Ovary (tissue), 9 donors: ENCODE results near the gene CFAP251. TPM values are rescaled to one million over a fixed set of nuclear protein-coding genes. Genes with fewer than 3 reads are reported as not detected.

Source experiments
- DNase-seq, 5 donors: peaks; one replicate each; pipeline ENCODE4 v3.0.0-alpha.2; 2019 to 2020
- H3K27ac ChIP-seq, 2 donors: fragments of 200-600 bp; one replicate each; pipeline versions ENCODE4 v1.5.1 to v1.8.0; 2019 to 2022
- H3K27me3 ChIP-seq: fragments of 200-600 bp; one replicate; pipeline ENCODE4 v1.8.0; 2022
- H3K36me3 ChIP-seq: fragments of 200-600 bp; sonication (generic); one replicate; pipeline ENCODE4 v1.5.1; 2019
- H3K4me1 ChIP-seq: one replicate; pipeline ENCODE4 v1.8.1; 2013; ENCODE audit warnings: mild to moderate bottlenecking, moderate library complexity; ENCODE audit not compliant: insufficient read depth
- H3K4me3 ChIP-seq: fragments of 200-600 bp; sonication (generic); one replicate; pipeline ENCODE4 v1.5.1; 2017
- H3K9me3 ChIP-seq, 2 donors: fragments of 200-600 bp in 1 of 2; sonication (generic) in 1 of 2; one replicate each; pipeline versions ENCODE4 v1.5.1 to v1.8.1; 2013 to 2019; ENCODE audit warnings: mild to moderate bottlenecking in 1 of 2, moderate library complexity in 1 of 2
- EP300 ChIP-seq: sonication (generic); formaldehyde crosslinking; IDR thresholded peaks from one replicate; pipeline ENCODE4 v1.6.1; 2017; ENCODE audit warnings: antibody characterized with exemption
- POLR2A ChIP-seq: fragments of 450-650 bp; IDR thresholded peaks from one replicate; pipeline ENCODE4 v1.6.1; 2017; ENCODE audit warnings: antibody characterized with exemption, mild to moderate bottlenecking, moderate library complexity
- WGBS, 3 donors: extraction: QIAGEN DNeasy Blood & Tissue Kit in 1 of 3; methylation state at CpG; one replicate each; pipeline versions ENCODE4 v1.1.5 to v1.1.7; 2013 to 2017; 5-methylcytosine and 5-hydroxymethylcytosine counted together
- intact Hi-C, 4 donors: fragments of 100-400 bp; cut with DNase I; formaldehyde crosslinking; loops; one replicate each; pipeline versions ENCODE4 v1.11.0 to v1.15.1; 2022 to 2023
- polyA plus RNA-seq, 2 donors: library from polyadenylated mRNA; stranded (reverse); fragments of 200-250 nt in 1 of 2; fragments of 350-450 nt in 1 of 2; fragmentation: Illumina TruSeq in 1 of 2; extraction: RNeasy Lipid Tissue Mini Kit (QIAGEN cat#74804) in 1 of 2; gene quantifications; one replicate each; pipeline ENCODE4 v1.2.3, GENCODE V29; 2013 to 2014
- total RNA-seq, 7 donors: library from RNA; depleted of rRNA in 2 of 7; stranded (reverse); fragments of >200 nt in 2 of 7; fragmentation: NEBNext Ultra II Directional in 3 of 7; extraction: Animal tissue kit (Norgen Biotek cat#: 25700) in 3 of 7; gene quantifications; one replicate each; pipeline versions ENCODE4 v1.1.0 to v1.2.4, GENCODE V29; 2016 to 2023
- TF ChIP-seq, protein P1 (sequence below), 3 donors: fragments of 450-650 bp in 2 of 3; fragments of 200-600 bp in 1 of 3; IDR thresholded peaks; one replicate each; pipeline versions ENCODE4 v1.5.1 to v1.8.0; 2016 to 2022; ENCODE audit warnings: antibody characterized with exemption in 3 of 3, mild to moderate bottlenecking in 1 of 3
- donor health status: DM: no; HTN: no; CAD: no; lungs with moderate emphysema.
- donor health status: DM: no; HTN: no; CAD: no.
- donor health status: Bipolar disorder and iron deficiency.
- donor health status: DM: yes; HTN: yes; CAD: no.
- donor health status: DM: no; HTN: no; CAD: no.
- donor health status: DM: yes; HTN: yes; CAD: no.

Gene CFAP251
- total and polyA plus RNA-seq, 9 donors = 1.2 to 28.7 (median 5.5) TPM

DNA sequence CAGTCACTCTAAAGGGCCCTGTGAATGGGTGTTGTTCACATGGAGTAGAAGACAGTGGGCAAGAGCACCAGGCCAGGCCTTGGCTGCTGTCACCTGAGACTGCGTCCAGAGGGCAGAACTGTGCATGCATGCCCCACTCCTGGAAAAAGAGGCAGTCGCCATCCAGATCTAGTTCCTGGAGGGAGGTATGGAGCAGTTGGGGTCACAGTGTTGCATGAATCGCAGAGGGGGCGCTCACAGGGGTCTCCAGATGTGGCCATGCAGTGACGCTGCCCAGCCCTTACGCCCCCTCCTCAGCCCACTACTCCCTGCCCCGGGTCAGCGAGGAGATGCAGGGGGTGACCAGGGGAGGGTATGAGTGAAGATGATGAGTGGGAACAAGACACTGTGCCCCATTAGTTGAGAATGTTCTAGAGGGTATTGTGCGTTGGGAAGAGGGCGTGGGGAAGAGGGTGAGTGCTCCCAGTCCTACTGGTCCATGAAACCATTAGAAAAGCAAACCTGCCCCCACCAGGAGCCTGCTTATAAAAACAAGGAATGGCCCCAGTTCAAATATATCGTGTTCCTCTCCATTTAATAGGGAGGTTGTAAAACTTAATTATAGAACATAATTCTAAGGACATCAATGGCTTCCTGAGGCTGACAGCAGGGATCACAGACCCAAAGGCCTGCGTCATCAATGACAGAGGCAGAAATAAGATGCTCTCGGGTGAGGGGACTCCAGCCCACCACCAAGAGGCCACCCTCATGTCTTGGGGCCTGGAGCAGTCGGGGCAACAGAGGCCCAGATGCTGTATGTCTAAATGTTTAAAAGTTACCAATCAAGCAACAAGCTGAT, 71.1 kb downstream of the CFAP251 start:
- TF ChIP-seq EP300 (no peak), POLR2A (no peak)
- TF ChIP-seq, protein P1, sequence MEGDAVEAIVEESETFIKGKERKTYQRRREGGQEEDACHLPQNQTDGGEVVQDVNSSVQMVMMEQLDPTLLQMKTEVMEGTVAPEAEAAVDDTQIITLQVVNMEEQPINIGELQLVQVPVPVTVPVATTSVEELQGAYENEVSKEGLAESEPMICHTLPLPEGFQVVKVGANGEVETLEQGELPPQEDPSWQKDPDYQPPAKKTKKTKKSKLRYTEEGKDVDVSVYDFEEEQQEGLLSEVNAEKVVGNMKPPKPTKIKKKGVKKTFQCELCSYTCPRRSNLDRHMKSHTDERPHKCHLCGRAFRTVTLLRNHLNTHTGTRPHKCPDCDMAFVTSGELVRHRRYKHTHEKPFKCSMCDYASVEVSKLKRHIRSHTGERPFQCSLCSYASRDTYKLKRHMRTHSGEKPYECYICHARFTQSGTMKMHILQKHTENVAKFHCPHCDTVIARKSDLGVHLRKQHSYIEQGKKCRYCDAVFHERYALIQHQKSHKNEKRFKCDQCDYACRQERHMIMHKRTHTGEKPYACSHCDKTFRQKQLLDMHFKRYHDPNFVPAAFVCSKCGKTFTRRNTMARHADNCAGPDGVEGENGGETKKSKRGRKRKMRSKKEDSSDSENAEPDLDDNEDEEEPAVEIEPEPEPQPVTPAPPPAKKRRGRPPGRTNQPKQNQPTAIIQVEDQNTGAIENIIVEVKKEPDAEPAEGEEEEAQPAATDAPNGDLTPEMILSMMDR (IDR thresholded peaks at IDR 0.05) = no peak
- Histone ChIP-seq H3K27ac (no peak overlapping the region), H3K36me3 (no peaks in the 10 kb centered on the region), H3K4me3 (no peak overlapping the region), H3K9me3 (no peaks in the 10 kb centered on the region), H3K27me3 (no peaks in the 10 kb centered on the region), H3K4me1 (no peaks in the 10 kb centered on the region)
- intact Hi-C loops = no loop called here
- DNase-seq = no peak
- 82 to 89% (median 89%) methylated on average over 14 of the region's 14 CpGs for WGBS, 3 donors

DNA sequence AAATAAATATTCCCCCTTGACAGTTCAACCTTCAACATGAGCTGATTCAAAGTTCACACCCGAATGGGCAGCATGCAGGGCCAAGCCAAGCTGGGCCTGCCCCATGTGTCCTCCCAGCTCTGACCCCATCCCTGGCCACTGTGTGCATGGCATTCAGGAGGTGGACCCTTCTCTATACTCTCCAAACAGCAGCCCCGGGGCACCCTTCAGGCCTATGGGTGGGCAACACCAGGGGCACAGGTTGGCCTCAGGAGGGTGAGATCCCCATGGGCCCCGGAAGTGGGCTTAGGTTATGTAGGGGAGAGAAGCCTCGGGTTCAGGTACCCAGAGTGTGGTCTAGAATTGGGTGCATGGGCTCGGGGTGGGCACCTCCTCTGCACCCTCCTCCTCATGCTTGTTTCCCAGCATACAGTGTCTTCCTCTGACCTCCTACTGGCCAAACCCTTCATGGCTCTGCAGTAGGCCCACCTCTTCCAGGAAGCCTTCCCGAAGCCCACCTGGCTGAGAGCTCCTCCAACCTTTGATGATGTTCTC, 71.8 kb downstream of the CFAP251 start:
- Histone ChIP-seq H3K9me3 (no peaks in the 10 kb centered on the region), H3K4me1 (no peaks in the 10 kb centered on the region), H3K4me3 (no peak overlapping the region), H3K27me3 (no peaks in the 10 kb centered on the region), H3K36me3 (no peaks in the 10 kb centered on the region), H3K27ac (no peak overlapping the region)
- DNase-seq = no peak
- intact Hi-C loops = no loop called here
- 85 to 94% (median 88%) methylated on average over 5 to 6 of the region's 6 CpGs for WGBS, 3 donors
- TF ChIP-seq, protein P1 (IDR thresholded peaks at IDR 0.05) = no peak
- TF ChIP-seq EP300 (no peak), POLR2A (no peak)

DNA sequence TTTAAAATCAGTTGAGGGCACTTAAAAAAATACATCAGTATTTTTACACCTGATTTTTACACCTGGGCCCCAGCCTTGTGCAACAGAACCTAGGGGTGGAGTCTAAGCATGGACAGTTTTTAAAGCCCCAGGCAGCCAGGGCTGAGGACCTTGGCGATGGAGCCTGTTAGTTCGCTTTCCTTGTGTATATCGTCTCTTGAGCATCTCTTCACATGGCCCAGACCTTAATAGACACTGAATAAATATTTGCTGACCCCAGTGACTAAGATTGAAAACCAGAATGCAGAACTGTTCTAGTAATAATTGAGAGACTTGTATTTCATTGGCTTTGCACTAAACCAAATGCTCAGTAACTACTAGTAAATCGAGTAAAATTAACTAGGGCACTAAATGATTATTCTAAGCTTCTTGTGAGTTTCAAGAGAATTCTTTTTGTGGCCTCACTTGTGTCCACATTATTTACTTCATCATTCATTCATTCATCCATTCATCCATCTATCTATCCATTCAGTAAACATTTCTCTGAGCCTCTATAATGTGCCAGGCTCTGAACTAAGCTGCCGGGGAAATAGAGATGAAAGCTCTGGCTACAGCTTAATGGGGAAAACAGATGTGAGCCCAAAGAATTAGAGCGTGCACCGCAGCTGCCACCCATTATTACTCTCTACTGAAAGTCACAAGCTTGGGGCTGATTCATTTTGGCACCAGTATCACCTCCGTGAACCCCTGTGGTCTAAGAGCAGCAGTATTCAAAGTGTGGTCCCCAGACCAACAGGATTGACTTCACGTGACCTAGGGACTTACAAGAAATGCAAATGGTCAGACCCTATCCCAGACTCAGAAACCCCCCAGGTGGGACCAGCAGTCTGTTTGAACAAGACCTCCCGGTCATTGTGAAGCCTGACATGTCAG, 72.6 kb downstream of the CFAP251 start:
- no peak overlapping the region for H3K27ac ChIP-seq
- intact Hi-C loops = no loop called here
- DNase-seq = no peak
- H3K4me3 ChIP-seq = no peak overlapping the region
- no peaks in the 10 kb centered on the region for H3K36me3 ChIP-seq
- TF ChIP-seq EP300 (no peak), POLR2A (no peak)
- TF ChIP-seq, protein P1 (IDR thresholded peaks at IDR 0.05) = no peak
- no peaks in the 10 kb centered on the region for H3K27me3 ChIP-seq
- WGBS, 3 donors = 86 to 89% (median 89%) methylated on average over 10 of the region's 10 CpGs
- H3K9me3 ChIP-seq = no peaks in the 10 kb centered on the region
- no peaks in the 10 kb centered on the region for H3K4me1 ChIP-seq

DNA sequence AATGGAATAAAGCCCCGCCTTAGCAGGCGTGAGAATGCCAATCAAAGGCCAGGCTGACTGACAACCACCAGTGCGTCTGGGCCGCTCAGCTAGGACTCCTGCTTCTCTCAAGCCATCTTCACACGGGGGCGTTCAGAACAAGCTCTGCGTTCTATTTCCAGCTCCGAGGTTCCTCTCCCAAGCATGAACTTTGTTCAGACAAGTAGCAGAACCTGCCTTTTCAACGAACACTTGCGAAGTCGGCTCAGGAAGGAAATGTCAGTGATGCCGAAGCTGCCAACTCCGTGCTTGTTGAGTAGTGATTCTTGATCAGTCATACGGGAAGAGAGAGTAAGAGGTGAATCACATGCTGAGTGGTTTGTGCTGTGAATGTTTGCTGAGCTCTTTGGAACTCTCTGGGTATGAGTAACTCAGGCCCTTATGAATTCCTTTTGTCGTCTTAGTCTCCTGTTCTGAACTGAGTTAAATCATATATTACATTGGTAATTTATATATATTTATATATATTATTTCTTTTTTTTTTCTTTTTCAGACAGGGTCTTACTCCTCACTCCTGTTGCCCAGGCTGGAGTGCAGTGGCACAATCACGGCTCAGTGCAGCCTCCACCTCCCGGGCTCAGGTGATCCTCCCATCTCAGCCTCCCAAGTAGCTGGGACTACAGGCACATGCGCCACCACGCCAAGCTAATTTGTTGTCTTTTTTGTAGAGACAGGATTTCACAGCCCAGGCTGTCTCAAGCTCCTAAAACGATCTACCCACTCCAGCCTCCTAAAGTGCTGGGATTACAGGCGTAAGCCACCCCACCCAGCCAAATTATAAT, 73.9 kb downstream of the CFAP251 start:
- Histone ChIP-seq H3K27me3 (no peaks in the 10 kb centered on the region), H3K9me3 (no peaks in the 10 kb centered on the region), H3K36me3 (no peaks in the 10 kb centered on the region), H3K4me1 (no peaks in the 10 kb centered on the region), H3K27ac (no peak overlapping the region), H3K4me3 (no peak overlapping the region)
- TF ChIP-seq POLR2A = no peak
- TF ChIP-seq, protein P1 (IDR thresholded peaks at IDR 0.05) = no peak
- TF ChIP-seq EP300 = no peak
- DNase-seq = no peak
- intact Hi-C loops = no loop called here
- WGBS, 3 donors = 81 to 89% (median 83%) methylated on average over 21 of the region's 21 CpGs
